MCF 10A (cell line): Measurements from ENCODE around the gene ERBB2. TPM values are rescaled to one million over a fixed set of nuclear protein-coding genes. Genes with fewer than 3 reads are reported as not detected.

ENCODE experiments used
- Bru-seq: library from RNA; stranded (reverse); fragments of 400-500 nt; gene quantifications from one replicate; lab custom pipeline; 2021; lab: Mats Ljungman, UMichigan
- BruChase-seq, 2 experiments: library from RNA; stranded (reverse); fragments of 400-500 nt; gene quantifications; one replicate each; lab custom pipeline; 2021; lab: Mats Ljungman, UMichigan
- BruUV-seq: library from RNA; stranded (reverse); fragments of 400-500 nt; replicated peaks from 2 replicates; lab custom pipeline; 2021; lab: Mats Ljungman, UMichigan
- CTCF ChIA-PET: fragments of 300-600 bp; sonication (Branson Sonifier 250); formaldehyde crosslinking; extraction: SDS; loops from one replicate; lab custom pipeline; 2021; ENCODE audit warnings: antibody characterized with exemption, inconsistent platforms; lab: Yijun Ruan, JAX
- POLR2A ChIA-PET: fragments of 300-600, 350-650 bp; sonication (Branson Sonifier 250); formaldehyde crosslinking; extraction: SDS; loops from one replicate; lab custom pipeline; 2020; ENCODE audit warnings: antibody characterized with exemption, inconsistent platforms; lab: Yijun Ruan, JAX
- DNase-seq: peaks from one replicate; pipeline ENCODE4 v3.0.0-alpha.2; 2018; ENCODE audit not compliant: unreplicated experiment
- H3K27ac Mint-ChIP-seq: one replicate; pipeline ENCODE4 v1.8.0; 2022; ENCODE audit warnings: mild to moderate bottlenecking, low read depth, mixed read lengths; ENCODE audit not compliant: unreplicated experiment
- H3K27me3 Mint-ChIP-seq: one replicate; pipeline ENCODE4 v1.8.0; 2022; ENCODE audit warnings: mixed read lengths; ENCODE audit not compliant: insufficient read depth, unreplicated experiment
- H3K36me3 Mint-ChIP-seq: one replicate; pipeline ENCODE4 v1.8.0; 2022; ENCODE audit warnings: mild to moderate bottlenecking, moderate library complexity, mixed read lengths; ENCODE audit not compliant: insufficient read depth, unreplicated experiment
- H3K4me1 Mint-ChIP-seq: one replicate; pipeline ENCODE4 v1.8.0; 2022; ENCODE audit warnings: mixed read lengths; ENCODE audit not compliant: insufficient read depth, unreplicated experiment
- H3K4me3 Mint-ChIP-seq: one replicate; pipeline ENCODE4 v1.8.0; 2022; ENCODE audit warnings: mild to moderate bottlenecking, moderate library complexity, mixed read lengths; ENCODE audit not compliant: unreplicated experiment
- H3K9me3 Mint-ChIP-seq: one replicate; pipeline ENCODE4 v1.8.0; 2022; ENCODE audit warnings: mixed read lengths; ENCODE audit not compliant: unreplicated experiment
- CTCF ChIP-seq: fragments of 200-600 bp; IDR thresholded peaks from one replicate; pipeline ENCODE4 v1.8.0; 2022; ENCODE audit warnings: antibody characterized with exemption, mild to moderate bottlenecking; ENCODE audit not compliant: unreplicated experiment
- intact Hi-C: fragments of 100-400 bp; cut with micrococcal nuclease; formaldehyde crosslinking; loops from 2 replicates; pipeline ENCODE4 v1.14.1; 2022
- long read RNA-seq: library from polyadenylated mRNA; stranded (forward); transcript quantifications from one replicate; pipeline ENCODE4 v2.0.0, GENCODE V29; 2022
- total RNA-seq: library from RNA; stranded (reverse); gene quantifications from 2 replicates; pipeline ENCODE4 v1.2.3, GENCODE V29; 2022

ERBB2 gene
- total RNA-seq (33.3 and 33.7 TPM in 2 replicates), Bru-seq, nascent RNA (percentile 51 among the genes with signal in this experiment), BruChase-seq, experiment 1, labeled RNA remaining after a 6-hour chase (percentile 67 among the genes with signal in this experiment), BruChase-seq, experiment 2, labeled RNA remaining after a 2-hour chase (percentile 56 among the genes with signal in this experiment)
- long read RNA-seq, full-length matches to known transcripts = 23 of 52 reads
- long read RNA-seq, partial matches to known transcripts = 18 of 52 reads
- long read RNA-seq, other reads (novel, unspliced or antisense) = 11 of 52 reads

GRCh38 chr17:39699818-39700147 lies at the start of gene ERBB2:
ERBB2 (plus strand) TSS chr17:39700064; CDS start chr17:39700239, 175 bp downstream.
- POLR2A ChIA-PET = interaction anchor here (0.6 to 3.1 kb wide), 23 partner anchors 8 to 281 kb away, joined by 3 to 68 read pairs (median 6); partner anchors contain the start of genes CDK12, MIEN1, PGAP3 and PSMD3
- no peak for TF ChIP-seq CTCF
- DNase-seq = peak; percentile 83
- peak within 1 kb of the TSS; percentile 81 for H3K4me3 Mint-ChIP-seq
- CTCF ChIA-PET = interaction anchor here (0.6 to 2.5 kb wide), 8 partner anchors 8 to 81 kb away, joined by 3 to 13 read pairs (median 6); partner anchors contain the start of genes MIEN1 and PGAP3
- peaks cover 20% of the 10 kb centered on the region for H3K4me1 Mint-ChIP-seq
- BruUV-seq = no TSS peak
- H3K27ac Mint-ChIP-seq = peak within 1 kb of the TSS; percentile 56
- H3K36me3 Mint-ChIP-seq = no peaks in the 10 kb centered on the region
- H3K9me3 Mint-ChIP-seq = no peaks in the 10 kb centered on the region
- intact Hi-C loops = no loop called here
- no peaks in the 10 kb centered on the region for H3K27me3 Mint-ChIP-seq

GRCh38 chr17:39650121-39650579 lies 49.7 kb upstream of the ERBB2 start:
- Mint-ChIP-seq H3K4me3 (no peak overlapping the region), H3K4me1 (no peaks in the 10 kb centered on the region), H3K27ac (no peak overlapping the region), H3K36me3 (peaks cover 15% of the 10 kb centered on the region), H3K9me3 (no peaks in the 10 kb centered on the region), H3K27me3 (no peaks in the 10 kb centered on the region)
- no peak for TF ChIP-seq CTCF
- BruUV-seq = no TSS peak
- CTCF ChIA-PET = interaction anchor here (0.6 to 0.7 kb wide), 2 partner anchors 15 to 309 kb away, joined by 3 read pairs; no protein-coding TSS in a partner anchor
- DNase-seq = no peak
- POLR2A ChIA-PET = interaction anchor here (0.7 to 0.9 kb wide), 3 partner anchors 12 to 23 kb away, joined by 3 read pairs; no protein-coding TSS in a partner anchor
- intact Hi-C loops = no loop called here

- no peaks in the 10 kb centered on the region for H3K27me3 Mint-ChIP-seq
- no peak for DNase-seq
- CTCF ChIA-PET = interaction anchor here (0.6 to 1.9 kb wide), 3 partner anchors 14 to 68 kb away, joined by 3 to 7 read pairs (median 3); no protein-coding TSS in a partner anchor
- H3K9me3 Mint-ChIP-seq = no peaks in the 10 kb centered on the region
- POLR2A ChIA-PET = interaction anchor here (0.6 kb wide), 1 partner anchor 47 kb away, joined by 3 read pairs; no protein-coding TSS in a partner anchor
- H3K4me1 Mint-ChIP-seq = no peaks in the 10 kb centered on the region
- H3K27ac Mint-ChIP-seq = no peak overlapping the region
- intact Hi-C loops = no loop called here
- no peak for TF ChIP-seq CTCF
- BruUV-seq = no TSS peak
- H3K36me3 Mint-ChIP-seq = peaks cover 19% of the 10 kb centered on the region
- no peak overlapping the region for H3K4me3 Mint-ChIP-seq
Observed at GRCh38 chr17:39651923-39652586, 47.8 kb upstream of the ERBB2 start.
